NT2/D1 (cell line): Measurements from ENCODE around the gene FOCAD.

Source experiments
- DNase-seq: peaks from one replicate; pipeline ENCODE4 v3.0.0-alpha.2; 2011; ENCODE audit warnings: low read depth, low spot score
- H3K27me3 ChIP-seq: 2 replicates; pipeline ENCODE4 v1.6.0; 2011; ENCODE audit warnings: mild to moderate bottlenecking; ENCODE audit not compliant: insufficient read length, insufficient read depth
- H3K36me3 ChIP-seq: 2 replicates; pipeline ENCODE4 v1.6.1; 2011; ENCODE audit warnings: mild to moderate bottlenecking, low read length, mixed read lengths; ENCODE audit not compliant: insufficient read depth, insufficient read length
- H3K4me1 ChIP-seq: 2 replicates; pipeline ENCODE4 v1.5.1; 2011; ENCODE audit not compliant: insufficient read depth, insufficient read length
- H3K4me3 ChIP-seq: 2 replicates; pipeline ENCODE4 v1.5.1; 2011; ENCODE audit warnings: low read depth; ENCODE audit not compliant: insufficient read length
- H3K9ac ChIP-seq: 2 replicates; pipeline ENCODE4 v1.6.0; 2011; ENCODE audit warnings: low read depth; ENCODE audit not compliant: insufficient read length
- H3K9me3 ChIP-seq: 2 replicates; pipeline ENCODE4 v1.5.1; 2011; ENCODE audit warnings: mild to moderate bottlenecking, low read length; ENCODE audit not compliant: insufficient read depth
- SUZ12 ChIP-seq: IDR thresholded peaks from 2 replicates; pipeline ENCODE4 v1.6.1; 2011; ENCODE audit not compliant: insufficient read length, insufficient read depth; ENCODE audit errors: extremely low read depth
- YY1 ChIP-seq: IDR thresholded peaks from 2 replicates; pipeline ENCODE4 v1.6.1; 2011; ENCODE audit not compliant: insufficient read length, insufficient read depth
- ZNF274 ChIP-seq: IDR thresholded peaks from 2 replicates; pipeline ENCODE4 v1.6.1; 2011; ENCODE audit warnings: mild to moderate bottlenecking, low read depth, low read length

FOCAD gene

DNA sequence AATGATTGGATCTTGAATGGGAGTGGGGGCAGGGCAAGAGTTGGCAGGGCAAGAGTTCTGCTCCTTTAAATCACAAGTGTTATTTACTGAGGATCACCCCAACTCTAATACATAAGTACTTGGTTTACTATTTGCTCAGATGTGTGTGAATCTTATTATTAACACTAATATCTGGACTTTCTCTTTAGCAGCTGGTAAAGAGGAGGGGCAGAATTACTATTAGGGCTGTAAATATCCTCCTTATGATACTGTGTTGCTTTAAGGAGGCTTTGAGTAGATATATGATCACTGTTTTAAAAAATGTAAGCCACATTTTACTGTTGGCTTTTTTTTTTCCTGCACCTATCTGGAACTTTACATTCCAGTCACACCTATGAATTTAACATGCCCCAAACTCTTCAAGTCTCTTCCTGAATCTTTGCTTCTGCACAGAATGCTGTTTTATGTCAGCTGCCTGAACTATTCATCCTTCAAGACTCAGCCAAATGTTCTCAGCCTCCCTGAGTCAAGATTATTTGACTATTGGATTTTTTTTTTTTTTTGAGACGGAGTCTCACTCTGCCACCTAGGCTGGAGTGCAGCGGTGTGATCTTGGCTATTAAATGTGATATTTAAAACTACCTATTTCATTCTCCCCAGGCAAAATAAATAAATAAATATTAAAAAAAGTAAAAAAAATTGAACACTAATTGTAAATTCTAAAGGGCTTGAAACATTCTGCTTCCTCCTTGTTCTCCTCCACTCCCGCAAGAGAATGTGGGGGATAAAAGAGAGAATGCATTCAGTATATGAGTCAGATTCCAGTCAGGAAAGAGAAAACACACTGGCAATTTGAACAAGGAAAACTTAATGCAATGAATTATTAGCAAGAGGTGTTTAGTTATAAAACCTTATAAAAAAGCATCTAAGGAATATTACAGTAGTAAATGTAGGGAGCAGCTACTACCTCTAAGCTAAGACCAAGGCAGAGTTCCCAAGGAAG lies 99.3 kb downstream of the FOCAD start:
- TF ChIP-seq YY1 (no peak), ZNF274 (no peak), SUZ12 (no peak)
- H3K27me3 ChIP-seq, result no peaks in the 10 kb centered on the region
- H3K9ac ChIP-seq, result no peak overlapping the region
- no peak for DNase-seq
- peaks cover 8% of the 10 kb centered on the region for H3K36me3 ChIP-seq
- no peak overlapping the region for H3K4me3 ChIP-seq
- no peaks in the 10 kb centered on the region for H3K9me3 ChIP-seq
- no peaks in the 10 kb centered on the region for H3K4me1 ChIP-seq

GRCh38 chr9:20784196-20784595 lies 100.1 kb downstream of the FOCAD start:
- no peak overlapping the region for H3K4me3 ChIP-seq
- DNase-seq, result no peak
- no peak overlapping the region for H3K9ac ChIP-seq
- H3K4me1 ChIP-seq, result no peaks in the 10 kb centered on the region
- H3K27me3 ChIP-seq, result no peaks in the 10 kb centered on the region
- no peaks in the 10 kb centered on the region for H3K9me3 ChIP-seq
- peaks cover 11% of the 10 kb centered on the region for H3K36me3 ChIP-seq
- no peak for TF ChIP-seq YY1
- TF ChIP-seq ZNF274, result no peak
- no peak for TF ChIP-seq SUZ12

DNA sequence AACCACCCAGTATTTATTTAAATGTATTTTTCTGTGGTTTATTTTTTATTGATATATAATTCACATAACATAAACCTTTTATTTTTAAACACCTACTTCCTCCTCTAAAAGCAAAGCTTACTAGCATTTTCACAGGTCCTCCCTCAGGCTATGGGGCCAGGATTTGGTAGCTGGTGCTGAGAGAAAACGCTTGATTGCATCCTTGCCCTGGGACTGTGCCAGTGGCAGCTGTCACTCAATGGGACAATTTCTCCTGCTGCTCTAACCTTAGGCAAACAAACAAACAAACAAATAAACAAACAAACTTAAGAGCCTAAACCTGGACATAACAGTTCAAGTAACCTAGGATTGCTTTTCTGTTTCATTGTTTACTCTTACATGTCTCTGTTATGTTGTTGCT lies 102.7 kb downstream of the FOCAD start:
- H3K27me3 ChIP-seq, result no peaks in the 10 kb centered on the region
- H3K9me3 ChIP-seq, result no peaks in the 10 kb centered on the region
- H3K4me1 ChIP-seq, result no peaks in the 10 kb centered on the region
- DNase-seq, result no peak
- H3K4me3 ChIP-seq, result no peak overlapping the region
- H3K9ac ChIP-seq, result no peak overlapping the region
- TF ChIP-seq SUZ12 (no peak), ZNF274 (no peak), YY1 (no peak)
- H3K36me3 ChIP-seq, result peaks cover 22% of the 10 kb centered on the region

- Histone ChIP-seq H3K9ac (no peak overlapping the region), H3K4me1 (no peaks in the 10 kb centered on the region)
- no peak for DNase-seq
Measured at GRCh38 chr9:20788526-20789451, 104.7 kb downstream of the FOCAD start.

DNA sequence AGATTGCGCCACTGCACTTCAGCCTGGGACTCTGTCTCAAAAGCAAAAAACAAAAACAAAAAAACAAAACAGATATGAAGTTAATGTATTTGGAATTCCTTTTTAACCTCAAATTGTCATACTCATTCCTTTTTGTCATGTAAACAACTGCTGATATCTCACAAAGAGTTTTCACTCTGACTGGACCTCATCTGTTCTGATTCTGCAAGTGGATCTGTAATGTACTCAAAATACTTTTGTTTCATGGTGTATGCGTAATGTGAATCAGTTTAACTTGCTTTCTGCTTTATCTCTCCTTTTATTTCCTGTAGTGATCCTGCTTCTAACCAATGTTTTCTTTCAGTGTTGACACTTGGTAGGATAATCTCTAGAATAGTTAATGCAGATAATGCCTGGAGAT lies 106.7 kb downstream of the FOCAD start:
- H3K27me3 ChIP-seq, result no peaks in the 10 kb centered on the region
- H3K4me3 ChIP-seq, result no peak overlapping the region
- peaks cover 17% of the 10 kb centered on the region for H3K36me3 ChIP-seq
- H3K4me1 ChIP-seq, result no peaks in the 10 kb centered on the region
- TF ChIP-seq ZNF274 (no peak), SUZ12 (no peak), YY1 (no peak)
- H3K9me3 ChIP-seq, result no peaks in the 10 kb centered on the region
- no peak overlapping the region for H3K9ac ChIP-seq
- DNase-seq, result no peak

More at GRCh38 chr9:20788526-20789451, 104.7 kb downstream of the FOCAD start:
- no peak overlapping the region for H3K4me3 ChIP-seq
- H3K36me3 ChIP-seq, result peaks cover 20% of the 10 kb centered on the region
- TF ChIP-seq SUZ12 (no peak), YY1 (no peak), ZNF274 (no peak)
- H3K9me3 ChIP-seq, result no peaks in the 10 kb centered on the region
- H3K27me3 ChIP-seq, result no peaks in the 10 kb centered on the region

DNA sequence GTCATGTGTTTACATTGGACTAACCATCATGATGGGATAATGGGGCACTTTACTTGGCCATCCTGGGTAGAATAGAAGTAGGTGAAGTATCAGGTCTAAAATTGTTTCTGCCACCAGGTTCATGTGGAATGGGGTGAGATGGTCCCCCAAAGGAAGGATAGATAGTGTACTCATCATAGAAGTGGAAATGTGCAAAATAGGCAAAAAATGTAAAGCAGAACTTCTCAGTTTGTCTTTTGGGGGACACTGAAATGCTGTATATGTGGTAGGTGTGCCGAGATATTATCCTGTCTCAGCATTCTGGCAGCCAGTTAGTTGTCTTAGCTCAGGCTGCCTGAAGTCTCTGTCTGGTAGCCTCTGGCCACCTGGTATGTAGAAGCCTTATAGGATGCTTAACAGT lies 107.6 kb downstream of the FOCAD start:
- H3K9me3 ChIP-seq, result no peaks in the 10 kb centered on the region
- no peaks in the 10 kb centered on the region for H3K4me1 ChIP-seq
- no peaks in the 10 kb centered on the region for H3K27me3 ChIP-seq
- DNase-seq, result no peak
- no peak overlapping the region for H3K9ac ChIP-seq
- no peak overlapping the region for H3K4me3 ChIP-seq
- TF ChIP-seq ZNF274, result no peak
- no peak for TF ChIP-seq YY1
- TF ChIP-seq SUZ12, result no peak
- H3K36me3 ChIP-seq, result peaks cover 17% of the 10 kb centered on the region
